Esophagus squamous epithelium (tissue), 5 donors: ENCODE measurements around the gene GLMP. TPM values are rescaled to one million over a fixed set of nuclear protein-coding genes. Genes with fewer than 3 reads are reported as not detected.
A peak's percentile ranks its signal among the peaks of the same experiment; 100 is the strongest.

Source experiments
- DNase-seq: peaks from one replicate; lab custom pipeline; 2025; lab: John Stamatoyannopoulos, UW
- H3K27ac ChIP-seq, 4 donors: fragments of 200-600 bp; sonication (generic); one replicate each; pipeline ENCODE4 v1.5.1; 2016 to 2019; ENCODE audit warnings: mild to moderate bottlenecking in 1 of 4
- H3K27me3 ChIP-seq, 4 donors: fragments of 200-600 bp; sonication (generic); 1 replicate in 3 of 4; 2 replicates in 1 of 4; pipeline versions ENCODE4 v1.5.1 to v1.6.0; 2017 to 2021; ENCODE audit warnings: antibody characterized with exemption in 1 of 4
- H3K36me3 ChIP-seq, 3 donors: fragments of 200-600 bp; sonication (generic); one replicate each; pipeline ENCODE4 v1.5.1; 2016 to 2019
- H3K4me1 ChIP-seq, 3 donors: fragments of 200-600 bp; sonication (generic); one replicate each; pipeline ENCODE4 v1.5.1; 2017 to 2019
- H3K4me3 ChIP-seq, 4 donors: fragments of 200-600 bp; sonication (generic); 1 replicate in 3 of 4; 2 replicates in 1 of 4; pipeline ENCODE4 v1.5.1; 2016 to 2019; ENCODE audit warnings: mild to moderate bottlenecking in 2 of 4, moderate library complexity in 1 of 4
- H3K9me3 ChIP-seq, 3 donors: fragments of 200-600 bp; sonication (generic); one replicate each; pipeline ENCODE4 v1.5.1; 2016 to 2019
- CTCF ChIP-seq, 6 experiments: fragments of 450-650 bp in 4 of 6; fragments of 200-600 bp in 2 of 6; sonication (generic) in 2 of 6; IDR thresholded peaks; one replicate each; pipeline ENCODE4 v1.5.1; 2016 to 2019; ENCODE audit warnings: antibody characterized with exemption in 6 of 6, mild to moderate bottlenecking in 4 of 6, moderate library complexity in 4 of 6
- POLR2A ChIP-seq, 4 donors: fragments of 450-650 bp; IDR thresholded peaks; one replicate each; pipeline ENCODE4 v1.6.1; 2017; ENCODE audit warnings: antibody characterized with exemption in 4 of 4, mild to moderate bottlenecking in 4 of 4, moderate library complexity in 3 of 4
- WGBS, 2 donors: methylation state at CpG; one replicate each; pipeline ENCODE4 v1.1.5; 2018; 5-methylcytosine and 5-hydroxymethylcytosine counted together
- intact Hi-C: fragments of 100-400 bp; cut with DNase I; formaldehyde crosslinking; loops from one replicate; pipeline ENCODE4 v1.15.0; 2022
- total RNA-seq, 4 donors: library from RNA; depleted of rRNA; stranded (reverse); fragments of >200 nt; gene quantifications; one replicate each; pipeline ENCODE4 v1.1.0, GENCODE V29; 2016
- donor health status: DM: yes; HTN: yes; CAD: no.

The GLMP gene
- total RNA-seq, 4 donors from 2014 or later, result 16.1 to 44.2 (median 27.7) TPM

GRCh38 chr1:156283521-156283920 is 12.0 kb downstream of the GLMP start:
- WGBS, 2 donors, result 46 to 53% methylated on average over 1 of the region's 1 CpG
- H3K9me3 ChIP-seq, result no peaks in the 10 kb centered on the region
- peak overlapping the region; percentile 73 to 96 (median 82) for H3K4me3 ChIP-seq
- intact Hi-C loops, result no loop called here
- DNase-seq, result no peak
- TF ChIP-seq POLR2A (IDR thresholded peaks at IDR 0.05) (no peak), CTCF (IDR thresholded peaks at IDR 0.05) (no peak)
- peaks cover 0 to 55% (median 4%) of the 10 kb centered on the region in 3 donors for H3K36me3 ChIP-seq
- H3K4me1 ChIP-seq, result peaks cover 23 to 62% (median 24%) of the 10 kb centered on the region in 3 donors
- peak overlapping the region; percentile 94 to 97 (median 96) for H3K27ac ChIP-seq
- H3K27me3 ChIP-seq, result no peaks in the 10 kb centered on the region

GRCh38 chr1:156282479-156283222 is 12.8 kb downstream of the GLMP start, which contains the start of gene SMG5:
TSS of gene SMG5 (minus strand) at chr1:156282825. CDS start at chr1:156282680, 145 bp downstream.
- peaks cover 5 to 55% (median 13%) of the 10 kb centered on the region in 3 donors for H3K36me3 ChIP-seq
- intact Hi-C loops, result no loop called here
- H3K4me3 ChIP-seq, result peak within 1 kb of the TSS; percentile 73 to 96 (median 82)
- TF ChIP-seq POLR2A (IDR thresholded peaks at IDR 0.05), result peak in 2 of 4 donors; percentile 92 to 93
- TF ChIP-seq CTCF (IDR thresholded peaks at IDR 0.05), result peak in 1 of 6 experiments; percentile 22
- peaks cover 23 to 62% (median 24%) of the 10 kb centered on the region in 3 donors for H3K4me1 ChIP-seq
- 0% methylated on average over 19 to 28 of the region's 50 CpGs for WGBS, 2 donors
- H3K9me3 ChIP-seq, result no peaks in the 10 kb centered on the region
- peak within 1 kb of the TSS; percentile 94 to 97 (median 96) for H3K27ac ChIP-seq
- DNase-seq, result peak; percentile 68
- H3K27me3 ChIP-seq, result no peaks in the 10 kb centered on the region

DNA sequence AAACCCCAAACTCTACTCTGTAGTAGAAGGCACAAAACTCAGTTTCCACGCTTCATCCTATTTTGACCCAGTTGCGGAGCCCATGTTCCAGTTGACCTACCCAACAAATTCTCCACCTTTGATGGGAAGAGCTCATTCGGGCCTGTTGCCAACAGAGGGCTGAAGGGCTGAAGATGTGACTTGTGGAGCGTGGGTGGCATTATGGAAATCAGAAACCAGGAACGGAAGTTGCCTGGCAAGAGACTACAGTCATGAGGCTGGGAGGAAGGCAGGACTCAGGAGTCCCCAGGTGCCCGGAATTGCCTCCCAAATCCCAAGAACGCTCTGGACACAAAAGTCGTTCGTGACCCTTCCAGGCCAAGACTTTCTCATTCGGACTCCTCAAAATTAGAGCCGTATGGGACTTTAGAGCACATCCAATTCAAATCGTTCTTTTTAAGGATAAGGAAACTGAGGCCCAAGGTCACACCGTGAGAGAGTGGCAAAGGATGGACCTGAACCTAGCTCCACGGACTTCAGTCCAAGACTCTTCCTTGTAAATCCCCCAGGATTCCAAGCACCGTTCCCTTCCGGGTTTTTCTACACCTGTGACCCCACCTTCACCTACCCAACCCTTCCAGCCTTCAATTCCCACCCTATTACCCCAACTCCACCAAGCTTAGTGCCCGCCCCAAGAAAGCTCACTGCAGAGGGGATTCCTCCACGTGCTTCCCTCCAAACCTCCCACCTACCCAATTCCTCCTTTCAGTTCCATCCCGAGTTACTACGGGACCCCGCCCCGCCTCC is 13.6 kb downstream of the GLMP start:
- intact Hi-C loops, result no loop called here
- no peak for DNase-seq
- peaks cover 23 to 60% (median 24%) of the 10 kb centered on the region in 3 donors for H3K4me1 ChIP-seq
- H3K27me3 ChIP-seq, result no peaks in the 10 kb centered on the region
- H3K36me3 ChIP-seq, result peaks cover 13 to 55% (median 18%) of the 10 kb centered on the region in 3 donors
- H3K27ac ChIP-seq, result peak overlapping the region; percentile 94 to 97 (median 96)
- 8% methylated on average over 11 to 21 of the region's 22 CpGs for WGBS, 2 donors
- TF ChIP-seq CTCF (IDR thresholded peaks at IDR 0.05), result no peak
- TF ChIP-seq POLR2A (IDR thresholded peaks at IDR 0.05), result no peak
- H3K4me3 ChIP-seq, result peak overlapping the region; percentile 73 to 96 (median 82)
- no peaks in the 10 kb centered on the region for H3K9me3 ChIP-seq

DNA sequence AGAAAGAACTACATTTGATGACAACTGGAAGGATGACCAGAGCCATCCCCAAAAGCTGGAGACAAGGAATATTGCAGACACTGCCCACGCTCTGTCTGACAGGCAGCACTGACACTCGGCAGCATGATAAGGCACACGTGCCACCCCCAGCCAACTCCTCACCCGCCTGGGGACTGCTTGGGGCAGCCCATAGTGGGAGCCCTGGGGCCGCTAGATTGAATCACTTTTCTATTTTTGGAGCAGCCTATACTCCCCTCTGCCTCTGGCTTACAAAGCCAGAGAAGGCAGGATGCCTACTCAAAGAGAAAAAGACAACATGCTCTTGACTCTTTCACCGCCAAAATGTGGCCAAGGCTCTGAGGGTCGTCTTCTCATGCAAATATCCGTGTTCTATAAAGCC is 14.2 kb downstream of the GLMP start:
- Histone ChIP-seq H3K4me1 (peaks cover 23 to 54% (median 24%) of the 10 kb centered on the region in 3 donors), H3K27ac (peak overlapping the region; percentile 94 to 97 (median 96)), H3K36me3 (peaks cover 15 to 55% (median 24%) of the 10 kb centered on the region in 3 donors), H3K9me3 (no peaks in the 10 kb centered on the region), H3K4me3 (peak overlapping the region; percentile 73 to 96 (median 82)), H3K27me3 (no peaks in the 10 kb centered on the region)
- TF ChIP-seq POLR2A (IDR thresholded peaks at IDR 0.05), result no peak
- no peak for TF ChIP-seq CTCF (IDR thresholded peaks at IDR 0.05)
- intact Hi-C loops, result no loop called here
- 18 to 19% methylated on average over 7 to 8 of the region's 8 CpGs for WGBS, 2 donors
- DNase-seq, result no peak
